Vagina (tissue), 2 donors: ENCODE results near the gene MID1. TPM values are rescaled to one million over a fixed set of nuclear protein-coding genes. Genes with fewer than 3 reads are reported as not detected.

Experiments used
- DNase-seq, 2 donors: peaks; one replicate each; pipeline ENCODE4 v3.0.0-alpha.2; 2017; ENCODE audit errors: extremely low spot score in 2 of 2
- H3K27ac ChIP-seq: fragments of 200-600 bp; sonication (generic); one replicate; pipeline ENCODE4 v1.5.1; 2019
- H3K27me3 ChIP-seq: fragments of 200-600 bp; sonication (generic); one replicate; pipeline ENCODE4 v1.5.1; 2019
- H3K36me3 ChIP-seq, 2 donors: fragments of 200-600 bp; sonication (generic); one replicate each; pipeline ENCODE4 v1.5.1; 2017 to 2019
- H3K4me1 ChIP-seq: fragments of 200-600 bp; sonication (generic); one replicate; pipeline ENCODE4 v1.5.1; 2019
- H3K4me3 ChIP-seq, 2 donors: fragments of 200-600 bp; sonication (generic); 1 replicate in 1 of 2; 2 replicates in 1 of 2; pipeline ENCODE4 v1.5.1; 2016 to 2019
- H3K9me3 ChIP-seq: fragments of 200-600 bp; sonication (generic); one replicate; pipeline ENCODE4 v1.5.1; 2019
- POLR2A ChIP-seq, 2 donors: fragments of 450-650 bp; IDR thresholded peaks; one replicate each; pipeline ENCODE4 v1.6.1; 2017; ENCODE audit warnings: antibody characterized with exemption in 2 of 2, mild to moderate bottlenecking in 2 of 2, moderate library complexity in 2 of 2
- POLR2AphosphoS5 ChIP-seq, 2 donors: sonication (generic); formaldehyde crosslinking; IDR thresholded peaks; one replicate each; pipeline ENCODE4 v1.9.0; 2017; ENCODE audit warnings: antibody characterized with exemption in 2 of 2, mild to moderate bottlenecking in 2 of 2, low read depth in 1 of 2; ENCODE audit not compliant: insufficient read depth in 1 of 2
- intact Hi-C: fragments of 100-400 bp; cut with DNase I; formaldehyde crosslinking; loops from one replicate; pipeline ENCODE4 v1.15.1; 2023
- total RNA-seq: library from RNA; depleted of rRNA; stranded (reverse); fragments of >200 nt; gene quantifications from one replicate; pipeline ENCODE4 v1.2.3, GENCODE V29; 2016
- TF ChIP-seq, protein P1 (sequence below), 3 experiments: fragments of 450-650 bp in 2 of 3; fragments of 200-600 bp in 1 of 3; sonication (generic) in 1 of 3; IDR thresholded peaks; one replicate each; pipeline ENCODE4 v1.5.1; 2017 to 2019; ENCODE audit warnings: antibody characterized with exemption in 3 of 3, mild to moderate bottlenecking in 2 of 3, moderate library complexity in 2 of 3

MID1 gene
- total RNA-seq, 1 donor from 2014 or later: 16.2 TPM

- no peak for DNase-seq
- TF ChIP-seq POLR2A (IDR thresholded peaks at IDR 0.05) (no peak), POLR2AphosphoS5 (IDR thresholded peaks at IDR 0.05; ENCODE audit: insufficient read depth in 1 of 2, low read depth in 1 of 2) (no peak)
- TF ChIP-seq, protein P1, sequence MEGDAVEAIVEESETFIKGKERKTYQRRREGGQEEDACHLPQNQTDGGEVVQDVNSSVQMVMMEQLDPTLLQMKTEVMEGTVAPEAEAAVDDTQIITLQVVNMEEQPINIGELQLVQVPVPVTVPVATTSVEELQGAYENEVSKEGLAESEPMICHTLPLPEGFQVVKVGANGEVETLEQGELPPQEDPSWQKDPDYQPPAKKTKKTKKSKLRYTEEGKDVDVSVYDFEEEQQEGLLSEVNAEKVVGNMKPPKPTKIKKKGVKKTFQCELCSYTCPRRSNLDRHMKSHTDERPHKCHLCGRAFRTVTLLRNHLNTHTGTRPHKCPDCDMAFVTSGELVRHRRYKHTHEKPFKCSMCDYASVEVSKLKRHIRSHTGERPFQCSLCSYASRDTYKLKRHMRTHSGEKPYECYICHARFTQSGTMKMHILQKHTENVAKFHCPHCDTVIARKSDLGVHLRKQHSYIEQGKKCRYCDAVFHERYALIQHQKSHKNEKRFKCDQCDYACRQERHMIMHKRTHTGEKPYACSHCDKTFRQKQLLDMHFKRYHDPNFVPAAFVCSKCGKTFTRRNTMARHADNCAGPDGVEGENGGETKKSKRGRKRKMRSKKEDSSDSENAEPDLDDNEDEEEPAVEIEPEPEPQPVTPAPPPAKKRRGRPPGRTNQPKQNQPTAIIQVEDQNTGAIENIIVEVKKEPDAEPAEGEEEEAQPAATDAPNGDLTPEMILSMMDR (IDR thresholded peaks at IDR 0.05): no peak
- Histone ChIP-seq H3K36me3 (no peaks in the 10 kb centered on the region), H3K4me1 (no peaks in the 10 kb centered on the region), H3K27ac (no peak overlapping the region), H3K9me3 (no peaks in the 10 kb centered on the region), H3K4me3 (no peak overlapping the region), H3K27me3 (no peaks in the 10 kb centered on the region)
- intact Hi-C loops: no loop called here
These were observed 215.9 kb downstream of the MID1 start for GRCh38 chrX:10404436-10404835.

GRCh38 chrX:10401239-10401638, 219.1 kb downstream of the MID1 start:
- no peak for DNase-seq
- Histone ChIP-seq H3K36me3 (no peaks in the 10 kb centered on the region), H3K4me1 (no peaks in the 10 kb centered on the region), H3K27ac (no peak overlapping the region), H3K9me3 (no peaks in the 10 kb centered on the region), H3K27me3 (no peaks in the 10 kb centered on the region), H3K4me3 (no peak overlapping the region)
- intact Hi-C loops: no loop called here
- no peak for TF ChIP-seq POLR2A (IDR thresholded peaks at IDR 0.05)

GRCh38 chrX:10399043-10399741, 221.2 kb downstream of the MID1 start:
- Histone ChIP-seq H3K4me3 (no peak overlapping the region), H3K27ac (no peak overlapping the region), H3K9me3 (no peaks in the 10 kb centered on the region), H3K27me3 (no peaks in the 10 kb centered on the region), H3K36me3 (no peaks in the 10 kb centered on the region), H3K4me1 (no peaks in the 10 kb centered on the region)
- DNase-seq: no peak
- intact Hi-C loops: no loop called here
- TF ChIP-seq POLR2AphosphoS5 (IDR thresholded peaks at IDR 0.05; ENCODE audit: insufficient read depth in 1 of 2, low read depth in 1 of 2): no peak
- TF ChIP-seq POLR2A (IDR thresholded peaks at IDR 0.05): no peak
- TF ChIP-seq, protein P1 (IDR thresholded peaks at IDR 0.05): no peak

GRCh38 chrX:10398215-10398614, 222.2 kb downstream of the MID1 start:
- Histone ChIP-seq H3K27ac (no peak overlapping the region), H3K9me3 (no peaks in the 10 kb centered on the region), H3K27me3 (no peaks in the 10 kb centered on the region), H3K4me3 (no peak overlapping the region), H3K4me1 (no peaks in the 10 kb centered on the region), H3K36me3 (no peaks in the 10 kb centered on the region)
- no peak for DNase-seq
- TF ChIP-seq, protein P1 (IDR thresholded peaks at IDR 0.05): no peak
- TF ChIP-seq POLR2A (IDR thresholded peaks at IDR 0.05) (no peak), POLR2AphosphoS5 (IDR thresholded peaks at IDR 0.05; ENCODE audit: insufficient read depth in 1 of 2, low read depth in 1 of 2) (no peak)
- intact Hi-C loops: no loop called here

- H3K9me3 ChIP-seq: no peaks in the 10 kb centered on the region
- H3K27ac ChIP-seq: no peak overlapping the region
- no peaks in the 10 kb centered on the region for H3K36me3 ChIP-seq
- no peaks in the 10 kb centered on the region for H3K4me1 ChIP-seq
- intact Hi-C loops: no loop called here
- no peaks in the 10 kb centered on the region for H3K27me3 ChIP-seq
- TF ChIP-seq POLR2AphosphoS5 (IDR thresholded peaks at IDR 0.05; ENCODE audit: insufficient read depth in 1 of 2, low read depth in 1 of 2) (no peak), POLR2A (IDR thresholded peaks at IDR 0.05) (no peak)
- TF ChIP-seq, protein P1 (IDR thresholded peaks at IDR 0.05): no peak
- H3K4me3 ChIP-seq: no peak overlapping the region
- DNase-seq: no peak
These were observed 223.0 kb downstream of the MID1 start for GRCh38 chrX:10397349-10397748.
